RKO (cell line): ENCODE data around the gene VPS37C.

Experiments used
- DNase-seq: peaks from one replicate; pipeline ENCODE4 v3.0.0-alpha.2; 2016; ENCODE audit warnings: low spot score

The VPS37C gene

GRCh38 chr11:61133145-61133544 lies 28.1 kb downstream of the VPS37C start:
- DNase-seq: no peak

- no peak for DNase-seq
Measured at GRCh38 chr11:61132646-61133045, 28.6 kb downstream of the VPS37C start.

- DNase-seq: no peak
Measured at GRCh38 chr11:61131998-61132555, 29.1 kb downstream of the VPS37C start.

- no peak for DNase-seq
Measured at GRCh38 chr11:61131586-61131985, 29.6 kb downstream of the VPS37C start.

GRCh38 chr11:61131186-61131585 lies 30.0 kb downstream of the VPS37C start:
- DNase-seq: no peak

- peak; percentile 88 for DNase-seq
Measured at GRCh38 chr11:61129639-61130523, 31.3 kb downstream of the VPS37C start.

- DNase-seq: no peak
Measured at GRCh38 chr11:61128947-61129638, 32.1 kb downstream of the VPS37C start.

GRCh38 chr11:61127991-61128390 lies 33.2 kb downstream of the VPS37C start:
- no peak for DNase-seq

GRCh38 chr11:61126256-61126655 lies 35.0 kb downstream of the VPS37C start:
- no peak for DNase-seq

GRCh38 chr11:61125310-61125684 lies 35.9 kb downstream of the VPS37C start:
- DNase-seq: no peak

GRCh38 chr11:61124574-61125309 lies 36.5 kb downstream of the VPS37C start:
- DNase-seq: no peak

GRCh38 chr11:61123775-61124571 lies 37.3 kb downstream of the VPS37C start:
- no peak for DNase-seq

- DNase-seq: no peak
Measured at GRCh38 chr11:61122761-61123160, 38.5 kb downstream of the VPS37C start.

- no peak for DNase-seq
Measured at GRCh38 chr11:61121917-61122316, 39.3 kb downstream of the VPS37C start.

GRCh38 chr11:61121192-61121831 lies 39.9 kb downstream of the VPS37C start:
- no peak for DNase-seq

GRCh38 chr11:61120706-61121191 lies 40.5 kb downstream of the VPS37C start:
- DNase-seq: no peak

GRCh38 chr11:61120099-61120705 lies 41.0 kb downstream of the VPS37C start:
- DNase-seq: no peak

- no peak for DNase-seq
Measured at GRCh38 chr11:61119571-61119970, 41.7 kb downstream of the VPS37C start.

- no peak for DNase-seq
Measured at GRCh38 chr11:61119055-61119454, 42.2 kb downstream of the VPS37C start.

- DNase-seq: no peak
Measured at GRCh38 chr11:61118406-61118805, 42.8 kb downstream of the VPS37C start.
